GM12874 (cell line): ENCODE results near the gene CYSRT1.

Experiments
- CTCF ChIP-seq: IDR thresholded peaks from 2 replicates; pipeline ENCODE4 v1.5.1; 2011; ENCODE audit warnings: low read depth, mild to moderate bottlenecking, control low read depth, low read length, moderate library complexity; ENCODE audit not compliant: insufficient read depth

The CYSRT1 gene

GRCh38 chr9:137180491-137180890 is 44.5 kb upstream of the CYSRT1 start:
- no peak for TF ChIP-seq CTCF

GRCh38 chr9:137181680-137182079 is 43.3 kb upstream of the CYSRT1 start:
- TF ChIP-seq CTCF, result no peak

GRCh38 chr9:137182836-137183235 is 42.1 kb upstream of the CYSRT1 start:
- TF ChIP-seq CTCF, result no peak

GRCh38 chr9:137183980-137184595 is 40.9 kb upstream of the CYSRT1 start:
- no peak for TF ChIP-seq CTCF

- TF ChIP-seq CTCF, result no peak
Measured at GRCh38 chr9:137184881-137185660, 39.9 kb upstream of the CYSRT1 start.

- TF ChIP-seq CTCF, result no peak
Measured at GRCh38 chr9:137185921-137186320, 39.1 kb upstream of the CYSRT1 start.

- no peak for TF ChIP-seq CTCF
Measured at GRCh38 chr9:137186385-137186784, 38.6 kb upstream of the CYSRT1 start.
